ENCODE data around the gene HGS.
"Not testable (repeated sequence)": the region's sequence is repeated elsewhere in the genome, so short reads cannot be mapped to it uniquely, and the experiment has no call there.

Gene HGS

DNA sequence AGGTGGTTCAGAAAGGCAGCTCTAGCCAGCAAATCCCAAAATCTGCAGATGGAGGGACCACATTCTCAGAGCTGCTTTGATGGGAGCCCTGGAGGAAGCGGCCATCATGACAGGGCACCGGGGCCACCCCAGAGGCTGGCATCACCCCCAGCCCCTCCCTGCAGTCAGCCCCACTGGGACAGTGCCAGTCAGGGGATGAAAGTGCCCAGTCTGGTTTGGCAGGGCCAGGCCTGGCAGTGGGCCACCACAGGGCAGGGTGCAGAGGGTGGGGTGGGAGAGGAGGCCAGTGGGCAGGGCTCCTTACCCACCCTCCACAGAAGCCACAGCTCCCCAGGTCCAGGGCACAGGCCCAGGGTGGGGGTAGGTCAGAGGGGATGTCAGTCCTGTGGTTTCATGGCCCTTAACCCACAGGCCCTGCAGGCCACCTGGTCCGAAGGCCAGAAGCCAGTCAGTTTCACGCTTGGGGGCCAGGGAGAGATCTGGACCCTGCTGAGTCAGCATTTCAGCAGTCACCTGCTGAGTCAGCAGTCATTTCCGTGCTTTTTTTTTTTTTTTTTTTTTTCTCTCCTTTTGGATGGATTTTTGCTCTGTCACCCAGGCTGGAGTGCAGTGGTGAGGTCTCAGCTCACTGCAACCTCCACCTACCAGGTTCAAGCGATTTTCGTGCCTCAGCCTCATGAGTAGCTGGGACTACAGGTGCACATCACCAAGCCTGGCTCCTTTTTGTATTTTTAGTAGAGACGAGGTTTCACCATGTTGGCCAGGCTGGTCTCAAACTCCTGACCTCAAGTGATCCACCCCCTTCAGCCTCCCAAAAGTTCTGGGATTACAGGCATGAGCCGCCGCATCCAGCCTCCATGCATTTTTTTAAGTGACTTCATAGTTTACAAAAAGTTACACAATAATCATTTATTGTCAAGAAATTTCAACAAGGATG is 38.6 kb downstream of the HGS start:
- no peak for DNase-seq

DNA sequence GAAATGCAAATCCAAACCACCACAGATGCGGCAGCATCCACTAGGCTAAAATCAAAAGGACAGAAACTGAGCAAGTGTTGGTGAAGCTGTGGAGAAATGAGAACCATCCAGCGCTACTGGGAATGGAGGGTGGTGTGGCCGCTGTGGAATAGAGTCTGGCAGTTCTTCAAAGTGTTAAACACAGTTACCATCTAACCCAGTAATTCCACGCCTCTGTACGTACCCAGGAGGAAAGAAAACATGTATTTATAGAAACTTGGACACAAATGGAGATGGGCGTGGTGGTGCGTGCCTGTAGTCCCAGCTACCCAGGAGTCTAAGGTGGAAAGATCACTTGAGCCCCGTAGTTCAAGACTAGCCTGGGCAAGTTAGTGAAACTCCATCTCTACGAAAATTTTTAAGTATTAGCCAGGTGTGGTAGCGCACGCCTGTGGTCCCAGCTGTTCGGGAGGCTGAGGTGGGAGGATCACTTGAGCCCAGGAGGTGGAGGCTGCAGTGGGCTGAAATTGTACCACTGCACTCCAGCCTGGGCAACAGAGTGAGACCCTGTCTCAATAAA is 39.9 kb downstream of the HGS start:
- no peak for DNase-seq

DNA sequence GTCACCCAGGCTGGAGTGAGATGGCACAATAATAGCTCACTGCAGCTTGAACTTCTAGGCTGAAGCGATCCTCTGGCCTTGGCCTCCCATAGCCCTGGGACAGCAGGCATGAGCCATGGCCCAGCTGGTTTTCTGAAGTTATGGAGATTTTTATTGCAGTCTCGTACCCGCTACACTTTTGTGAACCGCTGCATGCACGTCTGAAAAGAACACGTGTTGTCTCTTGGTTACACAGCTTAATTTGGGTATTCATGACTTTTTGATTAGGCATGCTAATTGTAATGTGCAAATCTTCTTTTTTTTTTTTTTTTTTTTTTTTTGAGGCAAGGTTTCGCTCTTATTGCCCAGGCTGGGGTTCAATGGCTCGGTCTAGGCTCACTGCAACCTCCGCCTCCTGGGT is 41.6 kb downstream of the HGS start:
- no peak for DNase-seq

- no peak for DNase-seq
Measured at GRCh38 chr17:81726004-81726403, 42.2 kb downstream of the HGS start.

GRCh38 chr17:81727324-81728031 is 43.7 kb downstream of the HGS start:
- DNase-seq, result no peak

- peak; percentile 60 for DNase-seq
Measured at GRCh38 chr17:81733507-81734404, 49.9 kb downstream of the HGS start.

DNA sequence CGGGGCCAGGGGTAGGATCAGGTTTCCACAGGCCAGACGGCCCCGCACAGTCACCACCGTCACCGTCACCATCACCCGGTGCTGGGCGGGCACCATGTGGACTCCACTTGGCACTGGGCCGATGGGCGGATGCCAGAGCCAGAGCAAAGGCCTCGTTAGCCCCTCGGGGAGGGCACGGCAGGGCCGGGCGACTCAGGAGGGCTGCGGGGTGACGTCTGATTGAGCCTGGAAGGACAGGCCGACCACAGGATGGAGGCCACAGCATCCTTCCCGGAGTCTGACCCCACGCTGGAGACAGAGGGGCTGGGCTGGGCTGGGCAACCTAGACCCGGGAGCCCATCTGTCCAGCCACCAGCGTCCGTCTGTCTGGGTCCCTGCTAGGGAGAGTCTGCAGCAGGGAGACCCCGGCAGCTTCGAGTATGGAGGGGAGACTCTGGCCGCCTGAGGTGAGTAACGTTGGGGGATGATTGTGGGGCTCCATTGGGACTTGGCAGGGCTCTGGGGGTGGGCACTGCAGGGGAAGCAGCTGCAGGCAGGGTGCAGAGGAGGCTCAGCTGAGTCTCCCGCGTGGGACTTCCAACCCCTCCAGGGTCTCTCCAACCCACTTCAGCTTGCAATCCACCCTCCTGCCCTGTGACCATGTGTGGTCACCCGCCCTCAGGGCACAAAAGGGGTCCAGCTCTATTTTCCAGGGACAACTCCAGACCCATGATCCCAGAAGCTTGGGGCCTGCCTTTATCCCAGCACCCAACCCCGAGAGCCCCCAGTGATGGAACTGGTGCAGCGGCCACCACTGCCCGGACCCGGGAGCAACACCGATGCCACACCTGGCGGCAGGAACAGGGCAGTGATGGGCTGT is 50.8 kb downstream of the HGS start:
- DNase-seq, result no peak

DNA sequence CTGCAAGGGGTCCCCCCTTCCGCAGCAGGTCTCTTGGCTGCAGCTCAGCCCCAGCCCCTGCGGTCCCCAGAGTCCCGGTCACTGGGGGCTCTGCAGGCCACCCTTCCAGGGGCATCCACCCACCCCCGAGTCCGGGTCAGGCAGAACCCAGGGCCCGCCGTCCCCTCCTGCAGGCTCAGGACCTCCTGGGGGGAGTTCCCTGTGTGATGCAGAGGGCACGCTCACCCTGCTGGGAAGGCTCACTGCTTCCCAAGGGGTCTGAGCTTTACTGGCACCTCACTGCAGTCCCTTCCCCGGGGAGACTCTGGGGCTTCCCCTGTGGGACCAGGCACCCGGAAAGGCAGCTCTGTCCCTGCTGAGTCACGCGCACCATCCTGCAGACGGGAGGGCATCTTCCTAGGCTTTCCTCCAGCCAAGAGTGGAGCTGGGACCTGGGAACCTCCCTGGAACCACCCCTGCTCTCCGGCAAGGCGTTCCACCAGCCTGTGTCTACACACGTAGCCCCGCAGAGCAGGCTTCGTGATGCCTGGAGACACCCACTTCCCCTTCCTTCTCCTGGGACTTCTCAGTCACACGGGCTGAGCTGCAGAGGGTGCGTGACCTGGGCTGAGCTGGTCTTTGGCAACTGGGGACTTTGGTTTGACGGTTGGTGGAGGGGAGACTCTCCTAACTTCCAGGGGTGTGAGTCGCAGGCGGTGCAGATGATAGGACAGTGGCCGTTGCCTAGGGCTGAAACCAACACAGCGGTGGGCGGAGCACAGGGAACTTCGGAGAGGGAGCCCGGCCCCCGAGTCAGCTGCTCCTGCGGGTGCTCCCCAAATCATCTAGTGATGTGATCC is 51.7 kb downstream of the HGS start:
- DNase-seq, result no peak

GRCh38 chr17:81737947-81738800 is 54.4 kb downstream of the HGS start:
- no peak for DNase-seq

DNA sequence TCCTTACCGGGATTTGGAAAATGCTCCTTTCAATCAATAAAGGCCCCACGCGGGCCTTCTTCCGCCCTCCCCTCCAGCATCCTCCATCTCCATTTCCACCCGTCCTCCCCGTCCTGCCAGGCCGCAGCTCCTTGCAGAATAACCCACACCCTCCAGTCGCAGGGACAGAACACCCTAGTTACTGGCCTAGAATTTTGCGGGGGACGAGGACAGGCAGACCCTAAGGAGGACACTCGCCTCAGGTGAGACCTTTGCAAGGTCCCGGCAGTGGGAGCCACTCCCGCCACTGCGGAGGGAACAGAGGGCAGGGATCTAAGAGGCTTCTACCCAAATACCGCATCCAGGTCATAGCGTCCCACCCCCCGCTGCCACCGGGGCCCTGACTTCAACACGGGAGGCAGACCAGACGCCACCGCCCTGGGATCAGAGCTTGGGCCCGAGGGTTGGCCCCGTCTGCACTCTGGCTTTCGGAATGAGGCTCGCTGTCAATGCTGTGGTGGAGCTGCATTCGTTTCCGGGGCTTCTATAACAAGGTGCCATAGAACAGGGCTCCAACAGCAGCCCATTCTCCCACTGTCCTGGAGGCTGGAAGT is 55.1 kb downstream of the HGS start:
- no peak for DNase-seq

GRCh38 chr17:81739593-81739992 is 55.8 kb downstream of the HGS start:
- DNase-seq, result not testable (repeated sequence)

- no peak for DNase-seq
Measured at GRCh38 chr17:81740395-81740961, 56.7 kb downstream of the HGS start.

- no peak for DNase-seq
Measured at GRCh38 chr17:81741049-81741593, 57.3 kb downstream of the HGS start.

- no peak for DNase-seq
Measured at GRCh38 chr17:81741594-81742452, 58.0 kb downstream of the HGS start.
